ENCODE measurements around the gene ACACA. TPM values are rescaled to one million over a fixed set of nuclear protein-coding genes. Genes with fewer than 3 reads are reported as not detected.

The ACACA gene
- total RNA-seq, 4 donors from 2014 or later: 30.6 to 102 (median 50.5) TPM

- TF ChIP-seq CTCF (IDR thresholded peaks at IDR 0.05; ENCODE audit: low read depth): no peak
Measured at GRCh38 chr17:37081287-37081686, 325.3 kb downstream of the ACACA start.

- TF ChIP-seq CTCF (IDR thresholded peaks at IDR 0.05; ENCODE audit: low read depth): no peak
Measured at GRCh38 chr17:37079735-37080134, 326.9 kb downstream of the ACACA start.

GRCh38 chr17:37079065-37079708, 327.4 kb downstream of the ACACA start:
- no peak for TF ChIP-seq CTCF (IDR thresholded peaks at IDR 0.05; ENCODE audit: low read depth)

- TF ChIP-seq CTCF (IDR thresholded peaks at IDR 0.05; ENCODE audit: low read depth): no peak
Measured at GRCh38 chr17:37069087-37069486, 337.5 kb downstream of the ACACA start.

- no peak for TF ChIP-seq CTCF (IDR thresholded peaks at IDR 0.05; ENCODE audit: low read depth)
Measured at GRCh38 chr17:37068266-37068665, 338.4 kb downstream of the ACACA start.

- TF ChIP-seq CTCF (IDR thresholded peaks at IDR 0.05; ENCODE audit: low read depth): no peak
Measured at GRCh38 chr17:37067555-37068111, 339.0 kb downstream of the ACACA start.

- no peak for TF ChIP-seq CTCF (IDR thresholded peaks at IDR 0.05; ENCODE audit: low read depth)
Measured at GRCh38 chr17:37066322-37067255, 340.0 kb downstream of the ACACA start.

All from subcutaneous adipose tissue (tissue), 4 donors.